ENCODE results near the gene NR6A1.
"Not testable (repeated sequence)": the region's sequence is repeated elsewhere in the genome, so short reads cannot be mapped to it uniquely, and the experiment has no call there.

NR6A1 gene

GRCh38 chr9:124615840-124616239 is 155.3 kb downstream of the NR6A1 start:
- not testable (repeated sequence) for DNase-seq (ENCODE audit: low read depth)

- DNase-seq (ENCODE audit: low read depth) = no peak
Observed at GRCh38 chr9:124615100-124615742, 155.9 kb downstream of the NR6A1 start.

- no peak for DNase-seq (ENCODE audit: low read depth)
Observed at GRCh38 chr9:124613849-124614248, 157.3 kb downstream of the NR6A1 start.

GRCh38 chr9:124611106-124611505 is 160.0 kb downstream of the NR6A1 start:
- DNase-seq (ENCODE audit: low read depth) = no peak

- no peak for DNase-seq (ENCODE audit: low read depth)
Observed at GRCh38 chr9:124606027-124606426, 165.1 kb downstream of the NR6A1 start.

- no peak for DNase-seq (ENCODE audit: low read depth)
Observed at GRCh38 chr9:124605258-124605657, 165.9 kb downstream of the NR6A1 start.

GRCh38 chr9:124602632-124603031 is 168.5 kb downstream of the NR6A1 start:
- no peak for DNase-seq (ENCODE audit: low read depth)

- peak; percentile 73 for DNase-seq (ENCODE audit: low read depth)
Observed at GRCh38 chr9:124602204-124602603, 168.9 kb downstream of the NR6A1 start.

GRCh38 chr9:124600407-124600806 is 170.7 kb downstream of the NR6A1 start:
- no peak for DNase-seq (ENCODE audit: low read depth)

GRCh38 chr9:124599121-124599795 is 171.9 kb downstream of the NR6A1 start:
- no peak for DNase-seq (ENCODE audit: low read depth)

GRCh38 chr9:124598048-124598447 is 173.1 kb downstream of the NR6A1 start:
- no peak for DNase-seq (ENCODE audit: low read depth)

- no peak for DNase-seq (ENCODE audit: low read depth)
Observed at GRCh38 chr9:124596172-124596839, 174.8 kb downstream of the NR6A1 start.

- DNase-seq (ENCODE audit: low read depth) = no peak
Observed at GRCh38 chr9:124595743-124596142, 175.4 kb downstream of the NR6A1 start.

- DNase-seq (ENCODE audit: low read depth) = no peak
Observed at GRCh38 chr9:124594673-124595072, 176.4 kb downstream of the NR6A1 start.

GRCh38 chr9:124594225-124594624 is 176.9 kb downstream of the NR6A1 start:
- no peak for DNase-seq (ENCODE audit: low read depth)

- peak; percentile 34 for DNase-seq (ENCODE audit: low read depth)
Observed at GRCh38 chr9:124593651-124594058, 177.5 kb downstream of the NR6A1 start.

GRCh38 chr9:124593200-124593599 is 177.9 kb downstream of the NR6A1 start:
- no peak for DNase-seq (ENCODE audit: low read depth)

- no peak for DNase-seq (ENCODE audit: low read depth)
Observed at GRCh38 chr9:124590889-124591641, 180.0 kb downstream of the NR6A1 start.

- no peak for DNase-seq (ENCODE audit: low read depth)
Observed at GRCh38 chr9:124584631-124585030, 186.5 kb downstream of the NR6A1 start.

- DNase-seq (ENCODE audit: low read depth) = no peak
Observed at GRCh38 chr9:124583134-124583533, 188.0 kb downstream of the NR6A1 start.

- DNase-seq (ENCODE audit: low read depth) = no peak
Observed at GRCh38 chr9:124580186-124580585, 190.9 kb downstream of the NR6A1 start.

- no peak for DNase-seq (ENCODE audit: low read depth)
Observed at GRCh38 chr9:124576751-124577150, 194.4 kb downstream of the NR6A1 start.

Measured in iris pigment epithelial cell (primary cell).